Natural killer cell (primary cell): ENCODE data around the gene SLC66A3. TPM values are rescaled to one million over a fixed set of nuclear protein-coding genes. Genes with fewer than 3 reads are reported as not detected.
A peak's percentile ranks its signal among the peaks of the same experiment; 100 is the strongest.

Experiments used
- ATAC-seq, 3 donors: fragments of 150-1000 bp in 2 of 3; fragments of 200-7000 bp in 1 of 3; cut with Tn5 transposase; 1 replicate in 1 of 3; 2 replicates in 2 of 3; pipeline ENCODE4 v1.10.0; 2021; ENCODE audit warnings: mild to moderate bottlenecking in 2 of 3, moderate library complexity in 2 of 3
- DNase-seq, 2 donors: peaks; one replicate each; pipeline versions ENCODE4 v3.0.0 to v3.0.0-alpha.2; 2013 to 2021; ENCODE audit warnings: mixed read lengths in 1 of 2
- H3K27ac ChIP-seq: one replicate; pipeline ENCODE4 v1.5.1; 2013; ENCODE audit warnings: mild to moderate bottlenecking, low read length
- H3K27me3 ChIP-seq: one replicate; pipeline ENCODE4 v1.6.1; 2013; ENCODE audit warnings: low read length; ENCODE audit not compliant: control insufficient read depth, insufficient read depth
- H3K36me3 ChIP-seq: one replicate; pipeline ENCODE4 v1.6.1; 2013; ENCODE audit warnings: low read length; ENCODE audit not compliant: control insufficient read depth, insufficient read depth
- H3K4me1 ChIP-seq: one replicate; pipeline ENCODE4 v1.6.1; 2013; ENCODE audit warnings: low read length; ENCODE audit not compliant: control insufficient read depth, insufficient read depth
- H3K4me3 ChIP-seq: one replicate; pipeline ENCODE4 v1.5.1; 2013; ENCODE audit warnings: low read length
- H3K9me3 ChIP-seq: one replicate; pipeline ENCODE4 v1.6.1; 2013; ENCODE audit warnings: low read length; ENCODE audit not compliant: control insufficient read depth, insufficient read depth
- H3K27ac Mint-ChIP-seq, 2 donors: one replicate each; pipeline ENCODE4 v1.8.0; 2022; ENCODE audit warnings: mild to moderate bottlenecking in 2 of 2, mixed read lengths in 2 of 2, moderate library complexity in 1 of 2
- H3K27me3 Mint-ChIP-seq, 2 donors: one replicate each; pipeline ENCODE4 v1.8.0; 2022; ENCODE audit warnings: low read depth in 2 of 2, mixed read lengths in 2 of 2
- H3K36me3 Mint-ChIP-seq: one replicate; pipeline ENCODE4 v1.8.0; 2022; ENCODE audit warnings: mixed read lengths
- H3K4me1 Mint-ChIP-seq, 2 donors: one replicate each; pipeline ENCODE4 v1.8.0; 2022; ENCODE audit warnings: mixed read lengths in 2 of 2
- H3K4me3 Mint-ChIP-seq: one replicate; pipeline ENCODE4 v1.8.0; 2022; ENCODE audit warnings: mild to moderate bottlenecking, moderate library complexity, mixed read lengths
- H3K9me3 Mint-ChIP-seq, 2 donors: one replicate each; pipeline ENCODE4 v1.8.0; 2022; ENCODE audit warnings: mixed read lengths in 2 of 2
- WGBS: methylation state at CpG from one replicate; pipeline ENCODE4 v1.1.7; 2013; ENCODE audit warnings: missing lambda C conversion rate; ENCODE audit not compliant: insufficient coverage; 5-methylcytosine and 5-hydroxymethylcytosine counted together
- intact Hi-C: fragments of 100-400 bp; cut with micrococcal nuclease; formaldehyde crosslinking; loops from one replicate; pipeline ENCODE4 v1.14.2; 2022
- total RNA-seq, 4 donors: library from RNA; stranded (reverse); fragments of 120-200 nt in 1 of 4; gene quantifications; one replicate each; pipeline versions ENCODE4 v1.2.3 to v1.2.4, GENCODE V29; 2013 to 2022
- TF ChIP-seq, protein P1 (sequence below): fragments of 200-600 bp; IDR thresholded peaks from one replicate; pipeline ENCODE4 v1.8.0; 2022; ENCODE audit warnings: antibody characterized with exemption

SLC66A3 gene
- total RNA-seq, 3 donors from 2014 or later (not counting 1 experiment from before 2014, with no cell fraction given) = 21.8 to 23.7 (median 22.5) TPM

DNA sequence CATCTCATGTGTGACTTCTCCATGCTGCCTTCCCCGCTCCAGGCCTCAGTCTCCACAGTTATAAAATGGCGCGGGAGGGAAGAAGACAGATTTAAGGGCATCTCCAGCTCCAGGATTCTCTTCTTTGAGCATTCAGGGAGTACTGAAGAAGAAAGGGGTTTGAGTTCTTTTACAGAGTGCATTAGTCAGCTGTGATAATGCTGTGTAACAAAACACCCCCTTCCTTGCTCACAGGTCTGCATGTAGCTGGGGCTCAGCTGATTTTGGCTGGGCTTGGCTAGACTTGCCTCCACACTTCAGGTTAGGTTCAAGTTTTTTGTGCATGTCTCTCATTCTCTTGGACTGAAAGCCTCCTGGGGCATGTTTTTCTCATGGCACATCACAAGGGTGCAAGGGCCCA lies 8.0 kb upstream of the SLC66A3 start:
- no peaks in the 10 kb centered on the region for H3K27me3 ChIP-seq
- intact Hi-C loops = no loop called here
- no peaks in the 10 kb centered on the region for H3K4me1 Mint-ChIP-seq
- no peaks in the 10 kb centered on the region for H3K9me3 Mint-ChIP-seq
- ATAC-seq = no peak
- no CpG with 5 or more reads among the region's 3 CpGs for WGBS
- no peaks in the 10 kb centered on the region for H3K36me3 Mint-ChIP-seq
- TF ChIP-seq, protein P1, sequence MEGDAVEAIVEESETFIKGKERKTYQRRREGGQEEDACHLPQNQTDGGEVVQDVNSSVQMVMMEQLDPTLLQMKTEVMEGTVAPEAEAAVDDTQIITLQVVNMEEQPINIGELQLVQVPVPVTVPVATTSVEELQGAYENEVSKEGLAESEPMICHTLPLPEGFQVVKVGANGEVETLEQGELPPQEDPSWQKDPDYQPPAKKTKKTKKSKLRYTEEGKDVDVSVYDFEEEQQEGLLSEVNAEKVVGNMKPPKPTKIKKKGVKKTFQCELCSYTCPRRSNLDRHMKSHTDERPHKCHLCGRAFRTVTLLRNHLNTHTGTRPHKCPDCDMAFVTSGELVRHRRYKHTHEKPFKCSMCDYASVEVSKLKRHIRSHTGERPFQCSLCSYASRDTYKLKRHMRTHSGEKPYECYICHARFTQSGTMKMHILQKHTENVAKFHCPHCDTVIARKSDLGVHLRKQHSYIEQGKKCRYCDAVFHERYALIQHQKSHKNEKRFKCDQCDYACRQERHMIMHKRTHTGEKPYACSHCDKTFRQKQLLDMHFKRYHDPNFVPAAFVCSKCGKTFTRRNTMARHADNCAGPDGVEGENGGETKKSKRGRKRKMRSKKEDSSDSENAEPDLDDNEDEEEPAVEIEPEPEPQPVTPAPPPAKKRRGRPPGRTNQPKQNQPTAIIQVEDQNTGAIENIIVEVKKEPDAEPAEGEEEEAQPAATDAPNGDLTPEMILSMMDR = no peak
- H3K27ac ChIP-seq = no peak overlapping the region
- H3K27ac Mint-ChIP-seq = no peak overlapping the region
- H3K36me3 ChIP-seq = no peaks in the 10 kb centered on the region
- H3K4me1 ChIP-seq = peaks cover 4% of the 10 kb centered on the region
- H3K4me3 ChIP-seq = no peak overlapping the region
- H3K27me3 Mint-ChIP-seq = peaks cover 16% of the 10 kb centered on the region in 2 donors
- no peak for DNase-seq
- no peak overlapping the region for H3K4me3 Mint-ChIP-seq
- no peaks in the 10 kb centered on the region for H3K9me3 ChIP-seq

DNA sequence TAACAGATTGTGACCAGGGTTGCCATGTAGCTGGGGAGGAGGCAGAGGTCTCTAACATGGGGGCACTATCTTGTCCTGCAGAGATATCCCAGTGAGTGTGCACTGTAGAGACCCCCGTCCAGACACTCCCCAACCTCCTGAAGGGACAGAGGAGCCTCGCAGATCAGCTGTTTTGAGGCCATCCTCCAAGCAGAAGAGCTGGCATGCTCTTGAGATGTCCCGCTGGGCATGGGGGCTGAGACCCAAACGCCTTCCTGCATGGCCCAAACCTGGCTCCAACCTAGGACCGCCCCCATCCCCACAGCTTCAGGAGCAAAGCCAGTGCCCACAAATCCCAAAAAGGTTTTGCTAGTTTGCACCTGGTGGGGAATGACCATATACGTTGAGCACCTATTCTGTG lies 2.7 kb upstream of the SLC66A3 start:
- Mint-ChIP-seq H3K27ac (no peak overlapping the region), H3K36me3 (no peaks in the 10 kb centered on the region)

DNA sequence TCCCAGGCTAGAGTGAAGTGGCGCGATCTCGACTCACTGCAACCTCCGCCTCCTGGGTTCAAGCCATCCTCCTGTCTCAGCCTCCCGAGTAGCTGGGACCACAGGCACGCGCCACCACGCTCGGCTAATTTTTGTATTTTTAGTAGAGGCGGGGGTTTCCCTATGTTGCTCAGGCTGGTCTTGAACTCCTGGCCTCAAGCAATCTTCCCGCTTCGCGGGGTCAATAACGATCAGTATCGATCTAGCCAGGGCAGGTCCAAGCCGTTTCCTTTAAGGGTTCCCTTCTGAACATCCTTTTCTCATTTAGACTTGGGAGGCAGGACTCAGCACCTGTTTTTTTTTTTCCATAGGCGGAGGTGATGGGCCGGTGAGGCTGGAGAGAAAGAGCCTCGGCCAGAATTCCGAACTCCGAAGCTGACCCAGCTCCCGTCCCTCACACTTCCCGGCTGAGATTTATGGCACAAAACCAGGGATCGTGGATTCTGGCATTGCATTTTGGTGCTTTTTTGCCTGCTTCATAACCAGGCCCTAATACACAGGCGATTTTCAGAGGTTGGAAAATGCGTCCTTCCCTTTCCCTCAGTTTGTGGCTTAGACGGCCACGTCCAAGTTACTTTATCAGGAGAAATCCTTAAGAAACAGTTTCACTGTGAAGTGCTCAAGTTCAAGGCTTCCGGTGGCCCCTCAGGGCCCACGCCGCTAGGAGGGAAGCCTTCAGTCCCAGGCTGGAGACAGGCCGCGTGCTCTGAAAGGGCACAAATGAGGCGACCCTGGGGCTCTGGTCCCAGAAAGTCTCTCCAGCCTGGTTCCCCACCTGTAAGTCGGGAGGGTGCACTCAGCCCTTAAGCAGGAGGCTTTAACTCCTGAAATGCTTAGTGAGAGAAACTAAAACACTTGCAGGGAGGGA lies 998 bp upstream of the SLC66A3 start:
- Histone ChIP-seq H3K9me3 (no peaks in the 10 kb centered on the region), H3K4me3 (peak overlapping the region; percentile 70), H3K36me3 (no peaks in the 10 kb centered on the region), H3K4me1 (peaks cover 26% of the 10 kb centered on the region), H3K27ac (peak overlapping the region; percentile 95), H3K27me3 (no peaks in the 10 kb centered on the region)
- no peaks in the 10 kb centered on the region for H3K27me3 Mint-ChIP-seq
- ATAC-seq (peak in 1 of 3 donors; percentile 6), DNase-seq (no peak)
- TF ChIP-seq, protein P1 = no peak
- no peaks in the 10 kb centered on the region for H3K9me3 Mint-ChIP-seq
- no peaks in the 10 kb centered on the region for H3K36me3 Mint-ChIP-seq
- H3K27ac Mint-ChIP-seq = peak overlapping the region; percentile 75 to 86
- WGBS = 59% methylated on average over 35 of the region's 35 CpGs
- peak overlapping the region; percentile 75 for H3K4me3 Mint-ChIP-seq
- H3K4me1 Mint-ChIP-seq = peaks cover 12 to 22% of the 10 kb centered on the region in 2 donors
- intact Hi-C loops = loop anchor here (2.0 to 10.0 kb wide), 2 partner anchors 21 to 191 kb away; partner anchors contain the start of gene ROCK2

More for the DNA sequence above, 2.7 kb upstream of the SLC66A3 start:
- Histone ChIP-seq H3K9me3 (no peaks in the 10 kb centered on the region), H3K27me3 (no peaks in the 10 kb centered on the region), H3K27ac (no peak overlapping the region), H3K36me3 (no peaks in the 10 kb centered on the region), H3K4me3 (no peak overlapping the region), H3K4me1 (peaks cover 26% of the 10 kb centered on the region)
- no peaks in the 10 kb centered on the region for H3K27me3 Mint-ChIP-seq
- DNase-seq (no peak), ATAC-seq (no peak)
- TF ChIP-seq, protein P1 = no peak
- H3K9me3 Mint-ChIP-seq = no peaks in the 10 kb centered on the region
- no peak overlapping the region for H3K4me3 Mint-ChIP-seq
- WGBS = 89% methylated on average over 6 of the region's 6 CpGs
- intact Hi-C loops = loop anchor here (10.0 kb wide), 1 partner anchor 192 kb away; the partner anchor contains the start of gene ROCK2
- peaks cover 12 to 18% of the 10 kb centered on the region in 2 donors for H3K4me1 Mint-ChIP-seq
